Hepatocyte (in vitro differentiated cells): ENCODE results near the gene KCNH3.

Experiments used
- EZH2 ChIP-seq: fragments of 200-600 bp; sonication (generic); IDR thresholded peaks from 2 replicates; pipeline ENCODE4 v1.6.1; 2016; ENCODE audit warnings: antibody characterized with exemption, mild to moderate bottlenecking, borderline replicate concordance
- EZH2phosphoT487 ChIP-seq: fragments of 200-600 bp; sonication (generic); IDR thresholded peaks from one replicate; pipeline ENCODE4 v1.6.1; 2018; ENCODE audit warnings: antibody characterized with exemption, mild to moderate bottlenecking, low read depth, moderate library complexity; ENCODE audit not compliant: unreplicated experiment, severe bottlenecking
- TF ChIP-seq, protein P1 (sequence below): fragments of 200-600 bp; sonication (generic); IDR thresholded peaks from 2 replicates; pipeline ENCODE4 v1.5.1; 2016; ENCODE audit warnings: antibody characterized with exemption, mild to moderate bottlenecking; ENCODE audit not compliant: poor library complexity

DNA sequence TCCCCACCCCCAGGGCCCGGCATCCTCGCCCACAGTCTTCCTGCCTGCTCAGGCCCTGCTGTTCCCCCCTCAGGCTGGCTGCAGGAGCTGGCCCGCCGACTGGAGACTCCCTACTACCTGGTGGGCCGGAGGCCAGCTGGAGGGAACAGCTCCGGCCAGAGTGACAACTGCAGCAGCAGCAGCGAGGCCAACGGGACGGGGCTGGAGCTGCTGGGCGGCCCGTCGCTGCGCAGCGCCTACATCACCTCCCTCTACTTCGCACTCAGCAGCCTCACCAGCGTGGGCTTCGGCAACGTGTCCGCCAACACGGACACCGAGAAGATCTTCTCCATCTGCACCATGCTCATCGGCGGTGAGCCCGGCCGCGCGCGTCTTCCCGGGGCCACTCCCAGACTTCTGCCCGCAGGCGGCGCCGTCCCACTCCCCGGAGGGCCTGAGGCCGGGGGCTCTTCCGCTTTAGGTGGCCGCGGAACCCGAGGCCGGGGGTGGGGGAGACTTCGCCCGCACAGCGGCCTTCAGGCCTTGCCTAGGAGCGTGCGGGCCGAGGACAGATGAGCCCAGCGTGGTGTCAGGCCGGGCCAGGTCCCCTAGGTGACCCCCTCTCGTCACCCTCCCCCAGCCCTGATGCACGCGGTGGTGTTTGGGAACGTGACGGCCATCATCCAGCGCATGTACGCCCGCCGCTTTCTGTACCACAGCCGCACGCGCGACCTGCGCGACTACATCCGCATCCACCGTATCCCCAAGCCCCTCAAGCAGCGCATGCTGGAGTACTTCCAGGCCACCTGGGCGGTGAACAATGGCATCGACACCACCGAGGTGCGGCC, 10.2 kb downstream of the KCNH3 start:
- TF ChIP-seq, protein P1, sequence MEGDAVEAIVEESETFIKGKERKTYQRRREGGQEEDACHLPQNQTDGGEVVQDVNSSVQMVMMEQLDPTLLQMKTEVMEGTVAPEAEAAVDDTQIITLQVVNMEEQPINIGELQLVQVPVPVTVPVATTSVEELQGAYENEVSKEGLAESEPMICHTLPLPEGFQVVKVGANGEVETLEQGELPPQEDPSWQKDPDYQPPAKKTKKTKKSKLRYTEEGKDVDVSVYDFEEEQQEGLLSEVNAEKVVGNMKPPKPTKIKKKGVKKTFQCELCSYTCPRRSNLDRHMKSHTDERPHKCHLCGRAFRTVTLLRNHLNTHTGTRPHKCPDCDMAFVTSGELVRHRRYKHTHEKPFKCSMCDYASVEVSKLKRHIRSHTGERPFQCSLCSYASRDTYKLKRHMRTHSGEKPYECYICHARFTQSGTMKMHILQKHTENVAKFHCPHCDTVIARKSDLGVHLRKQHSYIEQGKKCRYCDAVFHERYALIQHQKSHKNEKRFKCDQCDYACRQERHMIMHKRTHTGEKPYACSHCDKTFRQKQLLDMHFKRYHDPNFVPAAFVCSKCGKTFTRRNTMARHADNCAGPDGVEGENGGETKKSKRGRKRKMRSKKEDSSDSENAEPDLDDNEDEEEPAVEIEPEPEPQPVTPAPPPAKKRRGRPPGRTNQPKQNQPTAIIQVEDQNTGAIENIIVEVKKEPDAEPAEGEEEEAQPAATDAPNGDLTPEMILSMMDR, result peak; percentile 27
- TF ChIP-seq EZH2 (no peak), EZH2phosphoT487 (no peak)
